ENCODE data around the gene TRIM38.

The TRIM38 gene

GRCh38 chr6:26030716-26031115 is 68.1 kb downstream of the TRIM38 start:
- peak overlapping the region; percentile 95 for H3K9ac ChIP-seq (ENCODE audit: low read depth, low read length, poor library complexity, severe bottlenecking)
- H3K4me2 ChIP-seq (ENCODE audit: low read depth, low read length, poor library complexity, severe bottlenecking), result peak overlapping the region; percentile 73
- TF ChIP-seq CTCF (conservative IDR thresholded peaks at IDR 0.05; ENCODE audit: low read length), result no peak
- TF ChIP-seq EZH2phosphoT487 (IDR thresholded peaks at IDR 0.05; ENCODE audit: borderline replicate concordance), result no peak
- H3K4me1 ChIP-seq (ENCODE audit: insufficient read depth, low read length, poor library complexity, severe bottlenecking), result peaks cover 55% of the 10 kb centered on the region
- H2AFZ ChIP-seq (ENCODE audit: low read length), result no peak overlapping the region
- no peaks in the 10 kb centered on the region for H3K9me3 ChIP-seq (ENCODE audit: insufficient read depth, low read depth, low read length)
- H3K27me3 ChIP-seq (ENCODE audit: insufficient read depth, low read length, poor library complexity, severe bottlenecking), result no peaks in the 10 kb centered on the region
- no peaks in the 10 kb centered on the region for H3K79me2 ChIP-seq (ENCODE audit: insufficient read depth, low read length)
- peak overlapping the region; percentile 80 for H3K4me3 ChIP-seq (ENCODE audit: low read length, poor library complexity, severe bottlenecking)
- no peaks in the 10 kb centered on the region for H4K20me1 ChIP-seq (ENCODE audit: insufficient read depth, low read length, poor library complexity, severe bottlenecking)
- peaks cover 27% of the 10 kb centered on the region; the same call in 1 of the 2 replicates for H3F3A ChIP-seq (ENCODE audit: low read depth)
- no peaks in the 10 kb centered on the region for H3K36me3 ChIP-seq (ENCODE audit: insufficient read depth, low read length)
- H3K9me2 ChIP-seq (replicated peaks; ENCODE audit: low read depth, low read length), result no peaks in the 10 kb centered on the region

DNA sequence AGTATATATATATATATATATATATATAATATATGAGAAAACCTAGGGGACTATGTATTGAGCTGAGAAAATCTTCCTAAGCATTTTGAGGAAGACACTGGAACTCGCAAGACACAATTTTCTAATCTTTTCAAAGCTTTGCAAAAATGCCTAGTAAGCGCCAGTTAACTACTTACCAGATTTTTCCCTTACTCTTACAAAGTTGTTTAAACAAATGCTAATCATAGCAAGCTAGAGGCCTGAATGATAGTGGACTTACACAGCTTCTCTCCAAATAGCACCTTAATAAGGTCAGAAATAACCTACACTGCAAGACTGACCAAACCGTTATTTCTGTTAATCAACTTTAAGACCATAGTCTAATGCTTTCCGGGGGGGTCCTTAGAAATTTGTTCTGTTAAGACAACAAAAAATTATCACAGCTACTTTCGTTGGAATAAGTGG is 68.6 kb downstream of the TRIM38 start:
- peaks cover 27% of the 10 kb centered on the region; the same call in 1 of the 2 replicates for H3F3A ChIP-seq (ENCODE audit: low read depth)
- H3K27me3 ChIP-seq (ENCODE audit: insufficient read depth, low read length, poor library complexity, severe bottlenecking), result no peaks in the 10 kb centered on the region
- H3K4me3 ChIP-seq (ENCODE audit: low read length, poor library complexity, severe bottlenecking), result peak overlapping the region; percentile 80
- no peaks in the 10 kb centered on the region for H3K9me3 ChIP-seq (ENCODE audit: insufficient read depth, low read depth, low read length)
- no peak overlapping the region for H2AFZ ChIP-seq (ENCODE audit: low read length)
- H3K79me2 ChIP-seq (ENCODE audit: insufficient read depth, low read length), result no peaks in the 10 kb centered on the region
- H3K4me1 ChIP-seq (ENCODE audit: insufficient read depth, low read length, poor library complexity, severe bottlenecking), result peaks cover 51% of the 10 kb centered on the region
- H3K4me2 ChIP-seq (ENCODE audit: low read depth, low read length, poor library complexity, severe bottlenecking), result peak overlapping the region; percentile 73
- H4K20me1 ChIP-seq (ENCODE audit: insufficient read depth, low read length, poor library complexity, severe bottlenecking), result no peaks in the 10 kb centered on the region
- no peaks in the 10 kb centered on the region for H3K9me2 ChIP-seq (replicated peaks; ENCODE audit: low read depth, low read length)
- H3K9ac ChIP-seq (ENCODE audit: low read depth, low read length, poor library complexity, severe bottlenecking), result peak overlapping the region; percentile 95
- TF ChIP-seq EZH2phosphoT487 (IDR thresholded peaks at IDR 0.05; ENCODE audit: borderline replicate concordance) (no peak), CTCF (conservative IDR thresholded peaks at IDR 0.05; ENCODE audit: low read length) (no peak)
- H3K36me3 ChIP-seq (ENCODE audit: insufficient read depth, low read length), result no peaks in the 10 kb centered on the region

- Histone ChIP-seq H3K9me2 (replicated peaks; ENCODE audit: low read depth, low read length) (no peaks in the 10 kb centered on the region), H2AFZ (ENCODE audit: low read length) (no peak overlapping the region), H3K27me3 (ENCODE audit: insufficient read depth, low read length, poor library complexity, severe bottlenecking) (no peaks in the 10 kb centered on the region), H3K36me3 (ENCODE audit: insufficient read depth, low read length) (no peaks in the 10 kb centered on the region), H3K4me1 (ENCODE audit: insufficient read depth, low read length, poor library complexity, severe bottlenecking) (peaks cover 51% of the 10 kb centered on the region), H3K4me2 (ENCODE audit: low read depth, low read length, poor library complexity, severe bottlenecking) (peak overlapping the region; percentile 95), H3K9ac (ENCODE audit: low read depth, low read length, poor library complexity, severe bottlenecking) (peak overlapping the region; percentile 98), H3K79me2 (ENCODE audit: insufficient read depth, low read length) (no peaks in the 10 kb centered on the region), H3F3A (ENCODE audit: low read depth) (peaks cover 23% of the 10 kb centered on the region; the same call in 1 of the 2 replicates), H3K4me3 (ENCODE audit: low read length, poor library complexity, severe bottlenecking) (peak overlapping the region; percentile 80), H3K9me3 (ENCODE audit: insufficient read depth, low read depth, low read length) (no peaks in the 10 kb centered on the region), H4K20me1 (ENCODE audit: insufficient read depth, low read length, poor library complexity, severe bottlenecking) (no peaks in the 10 kb centered on the region)
- TF ChIP-seq EZH2phosphoT487 (IDR thresholded peaks at IDR 0.05; ENCODE audit: borderline replicate concordance) (no peak), CTCF (conservative IDR thresholded peaks at IDR 0.05; ENCODE audit: low read length) (no peak; the same call in 1 of the 2 replicates)
Measured at GRCh38 chr6:26031595-26032339, 69.2 kb downstream of the TRIM38 start.

Measured in Loucy (cell line).